Upper lobe of left lung (tissue), 6 donors: ENCODE measurements around the gene MTSS2. TPM values are rescaled to one million over a fixed set of nuclear protein-coding genes. Genes with fewer than 3 reads are reported as not detected.

ENCODE experiments used
- ATAC-seq, 2 donors: fragments of 200-7000 bp; cut with Tn5 transposase; one replicate each; pipeline ENCODE4 v1.9.1; 2022; ENCODE audit warnings: mild to moderate bottlenecking in 2 of 2, moderate library complexity in 2 of 2; ENCODE audit not compliant: low FRiP score in 2 of 2
- DNase-seq, 2 donors: peaks; one replicate each; pipeline ENCODE4 v3.0.0-alpha.2; 2019 to 2020
- H3K27ac ChIP-seq, 4 donors: fragments of 200-600 bp; sonication (generic); one replicate each; pipeline ENCODE4 v1.5.1; 2016 to 2019
- H3K27me3 ChIP-seq, 4 donors: fragments of 200-600 bp; sonication (generic); one replicate each; pipeline ENCODE4 v1.5.1; 2017 to 2019
- H3K36me3 ChIP-seq, 4 donors: fragments of 200-600 bp; sonication (generic); one replicate each; pipeline ENCODE4 v1.5.1; 2016 to 2019
- H3K4me1 ChIP-seq, 4 donors: fragments of 200-600 bp; sonication (generic); one replicate each; pipeline ENCODE4 v1.5.1; 2018 to 2019
- H3K4me3 ChIP-seq, 4 donors: fragments of 200-600 bp; sonication (generic); one replicate each; pipeline ENCODE4 v1.5.1; 2017 to 2019; ENCODE audit warnings: mild to moderate bottlenecking in 2 of 4, moderate library complexity in 1 of 4
- H3K9me3 ChIP-seq, 4 donors: fragments of 200-600 bp; sonication (generic); one replicate each; pipeline ENCODE4 v1.5.1; 2018 to 2019
- CTCF ChIP-seq, 6 experiments: fragments of 450-650 bp in 4 of 6; fragments of 200-600 bp in 2 of 6; sonication (generic) in 2 of 6; IDR thresholded peaks; one replicate each; pipeline ENCODE4 v1.5.1; 2016 to 2019; ENCODE audit warnings: antibody characterized with exemption in 6 of 6
- EP300 ChIP-seq, 4 donors: sonication (generic); formaldehyde crosslinking; IDR thresholded peaks; one replicate each; pipeline ENCODE4 v1.5.1; 2017; ENCODE audit warnings: antibody characterized with exemption in 4 of 4, control low read depth in 2 of 4
- POLR2A ChIP-seq, 4 donors: fragments of 450-650 bp; IDR thresholded peaks; one replicate each; pipeline ENCODE4 v1.5.1; 2016 to 2017; ENCODE audit warnings: antibody characterized with exemption in 4 of 4, mild to moderate bottlenecking in 2 of 4
- POLR2AphosphoS5 ChIP-seq, 2 donors: sonication (generic); formaldehyde crosslinking; IDR thresholded peaks; one replicate each; pipeline ENCODE4 v1.5.1; 2017; ENCODE audit warnings: antibody characterized with exemption in 2 of 2
- WGBS, 2 donors: methylation state at CpG; one replicate each; pipeline ENCODE4 v1.1.5; 2017 to 2018; 5-methylcytosine and 5-hydroxymethylcytosine counted together
- total RNA-seq, 6 donors: library from RNA; depleted of rRNA in 4 of 6; stranded (reverse); fragments of >200 nt in 4 of 6; gene quantifications; one replicate each; pipeline versions ENCODE4 v1.1.0 to v1.2.1, GENCODE V29; 2016 to 2021
- donor health status: DM: no; HTN: no; CAD: no; lungs with moderate emphysema.
- donor health status: DM: no; HTN: yes; CAD: no; lungs with severe emphysema.

The MTSS2 gene
- total RNA-seq, 6 donors from 2014 or later: 40.7 to 202 (median 72.4) TPM

GRCh38 chr16:70659953-70660671, 25.7 kb downstream of the MTSS2 start:
- Histone ChIP-seq H3K27me3 (no peaks in the 10 kb centered on the region), H3K4me3 (no peak overlapping the region), H3K4me1 (no peaks in the 10 kb centered on the region), H3K27ac (no peak overlapping the region), H3K36me3 (peaks cover 14 to 37% (median 26%) of the 10 kb centered on the region in 4 donors), H3K9me3 (no peaks in the 10 kb centered on the region)
- TF ChIP-seq CTCF (IDR thresholded peaks at IDR 0.05): no peak
- no peak for TF ChIP-seq POLR2AphosphoS5 (IDR thresholded peaks at IDR 0.05)
- TF ChIP-seq EP300 (IDR thresholded peaks at IDR 0.05): no peak
- TF ChIP-seq POLR2A (IDR thresholded peaks at IDR 0.05): no peak
- DNase-seq (peak in 1 of 2 donors; percentile 66), ATAC-seq (no peak)
- WGBS, 2 donors: 84 to 100% methylated on average over 2 to 15 of the region's 16 CpGs

GRCh38 chr16:70659546-70659945, 26.3 kb downstream of the MTSS2 start:
- H3K4me3 ChIP-seq: no peak overlapping the region
- peaks cover 0 to under 1% (median 0%) of the 10 kb centered on the region in 4 donors for H3K4me1 ChIP-seq
- no peak for TF ChIP-seq EP300 (IDR thresholded peaks at IDR 0.05)
- no peak for TF ChIP-seq POLR2A (IDR thresholded peaks at IDR 0.05)
- no peak for TF ChIP-seq CTCF (IDR thresholded peaks at IDR 0.05)
- no peak for TF ChIP-seq POLR2AphosphoS5 (IDR thresholded peaks at IDR 0.05)
- H3K36me3 ChIP-seq: peaks cover 8 to 32% (median 21%) of the 10 kb centered on the region in 4 donors
- WGBS, 2 donors: 80 to 90% methylated on average over 7 to 10 of the region's 12 CpGs
- no peak for DNase-seq
- H3K27me3 ChIP-seq: no peaks in the 10 kb centered on the region
- H3K27ac ChIP-seq: no peak overlapping the region
- no peak for ATAC-seq
- H3K9me3 ChIP-seq: no peaks in the 10 kb centered on the region

GRCh38 chr16:70658921-70659320, 26.9 kb downstream of the MTSS2 start:
- WGBS, 2 donors: 77 to 82% methylated on average over 3 to 5 of the region's 5 CpGs
- H3K4me1 ChIP-seq: peaks cover 0 to 7% (median 3%) of the 10 kb centered on the region in 4 donors
- H3K4me3 ChIP-seq: no peak overlapping the region
- DNase-seq: no peak
- TF ChIP-seq EP300 (IDR thresholded peaks at IDR 0.05): no peak
- no peak for TF ChIP-seq POLR2AphosphoS5 (IDR thresholded peaks at IDR 0.05)
- TF ChIP-seq CTCF (IDR thresholded peaks at IDR 0.05): no peak
- no peaks in the 10 kb centered on the region for H3K9me3 ChIP-seq
- no peaks in the 10 kb centered on the region for H3K27me3 ChIP-seq
- no peak overlapping the region for H3K27ac ChIP-seq
- ATAC-seq: no peak
- H3K36me3 ChIP-seq: peaks cover 2 to 25% (median 14%) of the 10 kb centered on the region in 4 donors

GRCh38 chr16:70657956-70658355, 27.9 kb downstream of the MTSS2 start:
- ATAC-seq (no peak), DNase-seq (no peak)
- TF ChIP-seq POLR2AphosphoS5 (IDR thresholded peaks at IDR 0.05) (no peak), POLR2A (IDR thresholded peaks at IDR 0.05) (no peak)
- Histone ChIP-seq H3K27me3 (no peaks in the 10 kb centered on the region), H3K36me3 (peaks cover 0 to 16% (median 5%) of the 10 kb centered on the region in 4 donors), H3K9me3 (no peaks in the 10 kb centered on the region), H3K4me1 (peaks cover 0 to 9% (median 5%) of the 10 kb centered on the region in 4 donors), H3K27ac (no peak overlapping the region), H3K4me3 (no peak overlapping the region)
- WGBS, 2 donors: 83 to 88% methylated on average over 5 to 7 of the region's 7 CpGs

GRCh38 chr16:70656712-70657263, 29.1 kb downstream of the MTSS2 start:
- no peak overlapping the region for H3K27ac ChIP-seq
- H3K27me3 ChIP-seq: no peaks in the 10 kb centered on the region
- TF ChIP-seq POLR2AphosphoS5 (IDR thresholded peaks at IDR 0.05) (no peak), CTCF (IDR thresholded peaks at IDR 0.05) (no peak), POLR2A (IDR thresholded peaks at IDR 0.05) (no peak), EP300 (IDR thresholded peaks at IDR 0.05) (no peak)
- no peak for ATAC-seq
- H3K4me3 ChIP-seq: no peak overlapping the region
- WGBS, 2 donors: 71 to 83% methylated on average over 11 to 22 of the region's 22 CpGs
- peak in 1 of 2 donors; percentile 83 for DNase-seq
- peaks cover 0 to 9% (median 5%) of the 10 kb centered on the region in 4 donors for H3K4me1 ChIP-seq
- peaks cover 0 to 4% (median 0%) of the 10 kb centered on the region in 4 donors for H3K36me3 ChIP-seq
- H3K9me3 ChIP-seq: no peaks in the 10 kb centered on the region
